Ascending aorta (tissue), 2 donors: Measurements from ENCODE around the gene TBC1D4. TPM values are rescaled to one million over a fixed set of nuclear protein-coding genes. Genes with fewer than 3 reads are reported as not detected.

Experiments
- DNase-seq, 2 donors: peaks; one replicate each; pipeline ENCODE4 v3.0.0-alpha.2; 2019; ENCODE audit warnings: low spot score in 2 of 2
- H3K27ac ChIP-seq, 2 donors: fragments of 200-600 bp; sonication (generic); one replicate each; pipeline ENCODE4 v1.5.1; 2016 to 2017; ENCODE audit warnings: mild to moderate bottlenecking in 1 of 2
- H3K27me3 ChIP-seq: fragments of 200-600 bp; sonication (generic); one replicate; pipeline ENCODE4 v1.5.1; 2017
- H3K36me3 ChIP-seq, 2 donors: fragments of 200-600 bp; sonication (generic); one replicate each; pipeline ENCODE4 v1.5.1; 2016
- H3K4me1 ChIP-seq, 2 donors: fragments of 200-600 bp; sonication (generic); one replicate each; pipeline ENCODE4 v1.5.1; 2016 to 2017; ENCODE audit warnings: mild to moderate bottlenecking in 1 of 2
- H3K4me3 ChIP-seq, 2 donors: fragments of 200-600 bp; sonication (generic); one replicate each; pipeline ENCODE4 v1.5.1; 2016 to 2017; ENCODE audit warnings: mild to moderate bottlenecking in 1 of 2
- H3K9me3 ChIP-seq, 2 donors: fragments of 200-600 bp; sonication (generic); one replicate each; pipeline ENCODE4 v1.5.1; 2016
- intact Hi-C: fragments of 100-400 bp; cut with DNase I; formaldehyde crosslinking; loops from one replicate; pipeline ENCODE4 v1.15.1; 2023
- total RNA-seq: library from RNA; depleted of rRNA; stranded (reverse); fragments of >200 nt; gene quantifications from one replicate; pipeline ENCODE4 v1.1.0, GENCODE V29; 2016
- TF ChIP-seq, protein P1 (sequence below), 3 experiments: fragments of 200-600 bp in 2 of 3; fragments of 450-650 bp in 1 of 3; sonication (generic) in 2 of 3; IDR thresholded peaks; one replicate each; pipeline ENCODE4 v1.5.1; 2016 to 2019; ENCODE audit warnings: antibody characterized with exemption in 3 of 3, mild to moderate bottlenecking in 1 of 3, moderate library complexity in 1 of 3

TBC1D4 gene
- total RNA-seq, 1 donor from 2014 or later, result 9.5 TPM

GRCh38 chr13:75478659-75479058 lies 3.3 kb downstream of the TBC1D4 start:
- TF ChIP-seq, protein P1, sequence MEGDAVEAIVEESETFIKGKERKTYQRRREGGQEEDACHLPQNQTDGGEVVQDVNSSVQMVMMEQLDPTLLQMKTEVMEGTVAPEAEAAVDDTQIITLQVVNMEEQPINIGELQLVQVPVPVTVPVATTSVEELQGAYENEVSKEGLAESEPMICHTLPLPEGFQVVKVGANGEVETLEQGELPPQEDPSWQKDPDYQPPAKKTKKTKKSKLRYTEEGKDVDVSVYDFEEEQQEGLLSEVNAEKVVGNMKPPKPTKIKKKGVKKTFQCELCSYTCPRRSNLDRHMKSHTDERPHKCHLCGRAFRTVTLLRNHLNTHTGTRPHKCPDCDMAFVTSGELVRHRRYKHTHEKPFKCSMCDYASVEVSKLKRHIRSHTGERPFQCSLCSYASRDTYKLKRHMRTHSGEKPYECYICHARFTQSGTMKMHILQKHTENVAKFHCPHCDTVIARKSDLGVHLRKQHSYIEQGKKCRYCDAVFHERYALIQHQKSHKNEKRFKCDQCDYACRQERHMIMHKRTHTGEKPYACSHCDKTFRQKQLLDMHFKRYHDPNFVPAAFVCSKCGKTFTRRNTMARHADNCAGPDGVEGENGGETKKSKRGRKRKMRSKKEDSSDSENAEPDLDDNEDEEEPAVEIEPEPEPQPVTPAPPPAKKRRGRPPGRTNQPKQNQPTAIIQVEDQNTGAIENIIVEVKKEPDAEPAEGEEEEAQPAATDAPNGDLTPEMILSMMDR (IDR thresholded peaks at IDR 0.05), result no peak
- Histone ChIP-seq H3K4me3 (peak overlapping the region in 1 of 2 donors; percentile 26), H3K27ac (no peak overlapping the region), H3K36me3 (no peaks in the 10 kb centered on the region), H3K27me3 (no peaks in the 10 kb centered on the region), H3K9me3 (no peaks in the 10 kb centered on the region), H3K4me1 (no peaks in the 10 kb centered on the region)
- intact Hi-C loops, result no loop called here
- no peak for DNase-seq

GRCh38 chr13:75474956-75475355 lies 7.0 kb downstream of the TBC1D4 start:
- DNase-seq, result no peak
- no peak overlapping the region for H3K27ac ChIP-seq
- H3K27me3 ChIP-seq, result no peaks in the 10 kb centered on the region
- no peak overlapping the region for H3K4me3 ChIP-seq
- TF ChIP-seq, protein P1 (IDR thresholded peaks at IDR 0.05), result no peak
- H3K4me1 ChIP-seq, result no peaks in the 10 kb centered on the region
- no peaks in the 10 kb centered on the region for H3K36me3 ChIP-seq
- no peaks in the 10 kb centered on the region for H3K9me3 ChIP-seq
- intact Hi-C loops, result no loop called here

DNA sequence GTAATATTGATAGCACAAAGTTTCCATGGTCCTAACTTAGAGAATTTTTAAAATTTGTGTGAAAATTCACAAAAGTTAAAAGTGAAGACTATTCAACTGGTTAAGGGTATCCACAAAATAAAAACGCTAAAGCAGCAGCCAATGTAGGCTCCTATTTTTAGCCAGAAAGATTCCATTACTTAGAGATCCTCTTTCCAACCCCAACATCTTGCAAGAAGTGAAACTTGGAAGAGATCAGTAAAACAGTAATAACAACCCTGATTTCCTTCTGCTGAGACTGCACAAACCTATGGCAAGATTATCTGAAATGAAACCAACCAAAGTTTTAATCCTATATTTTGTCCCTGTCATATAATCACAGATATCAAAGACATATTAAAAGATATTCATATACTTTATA lies 8.5 kb downstream of the TBC1D4 start:
- Histone ChIP-seq H3K4me1 (no peaks in the 10 kb centered on the region), H3K9me3 (no peaks in the 10 kb centered on the region), H3K27ac (peak overlapping the region; percentile 14 to 26), H3K27me3 (no peaks in the 10 kb centered on the region), H3K4me3 (no peak overlapping the region), H3K36me3 (no peaks in the 10 kb centered on the region)
- intact Hi-C loops, result no loop called here
- TF ChIP-seq, protein P1 (IDR thresholded peaks at IDR 0.05), result no peak
- no peak for DNase-seq

DNA sequence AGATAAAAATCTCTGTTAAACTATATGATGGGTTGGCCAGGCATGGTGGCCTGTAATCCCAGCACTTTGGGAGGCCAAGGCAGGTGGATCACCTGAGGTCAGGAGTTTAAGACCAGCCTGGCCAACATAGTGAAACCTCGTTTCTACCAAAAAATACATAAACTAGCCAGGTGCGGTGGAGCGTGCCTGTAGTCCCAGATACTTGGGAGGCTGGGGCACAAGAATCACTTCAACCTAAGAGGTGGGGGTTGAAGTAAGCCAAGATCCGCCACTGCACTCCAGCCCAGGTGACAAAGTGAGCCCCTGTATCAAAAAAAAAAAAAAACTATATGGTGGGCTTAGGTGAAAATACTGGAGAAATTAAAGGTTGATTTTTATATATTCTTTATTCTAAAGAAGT lies 11.3 kb downstream of the TBC1D4 start:
- intact Hi-C loops, result no loop called here

GRCh38 chr13:75469047-75469446 lies 12.9 kb downstream of the TBC1D4 start:
- Histone ChIP-seq H3K36me3 (no peaks in the 10 kb centered on the region), H3K4me1 (peaks cover 0 to 3% of the 10 kb centered on the region in 2 donors)
- no peak for DNase-seq

More for the DNA sequence above, 11.3 kb downstream of the TBC1D4 start:
- TF ChIP-seq, protein P1 (IDR thresholded peaks at IDR 0.05), result no peak
- Histone ChIP-seq H3K27ac (no peak overlapping the region), H3K27me3 (no peaks in the 10 kb centered on the region), H3K36me3 (no peaks in the 10 kb centered on the region), H3K9me3 (no peaks in the 10 kb centered on the region), H3K4me1 (peaks cover 0 to 3% of the 10 kb centered on the region in 2 donors), H3K4me3 (no peak overlapping the region)
- no peak for DNase-seq

More at GRCh38 chr13:75469047-75469446, 12.9 kb downstream of the TBC1D4 start:
- TF ChIP-seq, protein P1 (IDR thresholded peaks at IDR 0.05), result no peak
- Histone ChIP-seq H3K9me3 (no peaks in the 10 kb centered on the region), H3K27me3 (no peaks in the 10 kb centered on the region), H3K4me3 (no peak overlapping the region), H3K27ac (no peak overlapping the region)
- intact Hi-C loops, result no loop called here
